ENCODE data around the gene SMIM20. TPM values are rescaled to one million over a fixed set of nuclear protein-coding genes. Genes with fewer than 3 reads are reported as not detected.

The SMIM20 gene
- total RNA-seq, 2 experiments from 2014 or later: 9.6 to 9.9 TPM

GRCh38 chr4:25956260-25956659 lies 42.2 kb downstream of the SMIM20 start:
- ATAC-seq (no peak), DNase-seq (no peak)
- Mint-ChIP-seq H3K27ac (no peak overlapping the region), H3K9me3 (ENCODE audit: low read depth) (no peaks in the 10 kb centered on the region), H3K4me3 (no peak overlapping the region), H3K27me3 (peaks cover 2% of the 10 kb centered on the region), H3K36me3 (no peaks in the 10 kb centered on the region), H3K4me1 (no peaks in the 10 kb centered on the region)
- CTCF ChIA-PET: interaction anchor here (1.9 kb wide), 1 partner anchor 32 kb away, joined by 7 read pairs; no protein-coding TSS in a partner anchor

DNA sequence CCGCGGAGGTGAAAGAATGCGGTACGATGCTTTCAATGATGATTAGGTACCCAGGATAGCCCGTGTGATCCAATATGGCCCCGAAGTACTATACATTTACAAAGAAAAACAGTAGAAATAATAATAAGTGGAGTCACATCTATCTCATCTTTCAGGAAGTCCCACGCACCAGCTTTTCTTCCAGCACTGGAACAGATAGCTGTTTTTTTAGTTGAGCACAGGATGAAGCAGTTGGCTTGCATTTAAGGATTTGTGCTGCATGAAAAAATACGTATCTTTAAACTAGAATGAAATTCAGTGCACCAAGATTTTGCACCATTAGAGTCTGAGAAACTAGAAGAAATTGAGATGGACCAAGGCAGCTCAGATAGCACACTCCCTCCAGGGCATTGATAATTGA lies 44.1 kb downstream of the SMIM20 start:
- Mint-ChIP-seq H3K27me3 (peaks cover 2% of the 10 kb centered on the region), H3K4me3 (no peak overlapping the region), H3K9me3 (ENCODE audit: low read depth) (no peaks in the 10 kb centered on the region), H3K27ac (no peak overlapping the region), H3K36me3 (no peaks in the 10 kb centered on the region), H3K4me1 (no peaks in the 10 kb centered on the region)
- DNase-seq: no peak
- no peak for ATAC-seq
- CTCF ChIA-PET: no interaction called here

DNA sequence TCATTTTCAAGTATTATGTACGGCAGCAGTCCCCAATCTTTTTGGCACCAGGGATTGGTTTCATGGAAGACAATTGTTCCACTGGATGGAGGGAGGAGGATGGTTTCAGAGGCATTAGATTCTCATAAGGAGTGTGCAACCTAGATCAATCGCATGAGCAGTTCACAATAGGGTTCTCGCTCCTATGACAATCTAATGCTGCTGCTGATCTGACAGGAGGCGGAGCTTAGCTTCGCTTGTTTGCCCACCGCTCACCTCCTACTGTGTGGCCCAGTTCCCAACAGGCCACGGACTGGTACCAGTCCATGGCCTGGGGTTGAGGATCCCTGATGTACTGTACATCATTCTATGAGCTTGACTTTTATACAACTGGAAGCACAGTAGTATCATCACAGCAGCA lies 48.4 kb downstream of the SMIM20 start:
- no peak overlapping the region for H3K27ac Mint-ChIP-seq
- H3K36me3 Mint-ChIP-seq: no peaks in the 10 kb centered on the region
- DNase-seq: no peak
- no peak overlapping the region for H3K4me3 Mint-ChIP-seq
- peaks cover 3% of the 10 kb centered on the region for H3K27me3 Mint-ChIP-seq
- H3K4me1 Mint-ChIP-seq: no peaks in the 10 kb centered on the region
- CTCF ChIA-PET: interaction anchor here (0.6 kb wide), 1 partner anchor 10 kb away, joined by 3 read pairs; no protein-coding TSS in a partner anchor
- no peak for ATAC-seq
- no peaks in the 10 kb centered on the region for H3K9me3 Mint-ChIP-seq (ENCODE audit: low read depth)

DNA sequence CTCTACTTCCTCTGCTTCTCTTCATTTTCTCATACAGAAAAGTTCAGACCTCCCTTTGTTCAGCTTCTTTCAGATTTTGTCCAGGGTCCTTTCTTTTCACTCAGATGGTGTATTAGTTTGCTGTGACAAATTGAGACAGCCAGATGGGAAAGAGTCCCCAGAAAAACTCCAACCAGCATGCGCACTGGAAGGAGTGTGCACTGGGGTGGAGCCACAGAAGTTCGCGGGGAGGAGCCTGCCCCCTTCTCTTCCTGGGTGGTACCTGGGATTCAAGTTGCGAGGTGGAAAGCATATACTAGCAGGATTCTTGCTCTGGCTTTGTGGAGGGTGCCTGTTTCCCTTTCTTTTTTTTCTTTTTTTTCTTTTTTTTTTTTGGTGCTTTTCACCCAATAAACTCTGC lies 51.6 kb downstream of the SMIM20 start:
- CTCF ChIA-PET: no interaction called here
- Mint-ChIP-seq H3K9me3 (ENCODE audit: low read depth) (no peaks in the 10 kb centered on the region), H3K4me3 (no peak overlapping the region), H3K36me3 (no peaks in the 10 kb centered on the region), H3K27me3 (peaks cover 7% of the 10 kb centered on the region), H3K27ac (no peak overlapping the region), H3K4me1 (peaks cover 2% of the 10 kb centered on the region)
- ATAC-seq (no peak), DNase-seq (no peak)

DNA sequence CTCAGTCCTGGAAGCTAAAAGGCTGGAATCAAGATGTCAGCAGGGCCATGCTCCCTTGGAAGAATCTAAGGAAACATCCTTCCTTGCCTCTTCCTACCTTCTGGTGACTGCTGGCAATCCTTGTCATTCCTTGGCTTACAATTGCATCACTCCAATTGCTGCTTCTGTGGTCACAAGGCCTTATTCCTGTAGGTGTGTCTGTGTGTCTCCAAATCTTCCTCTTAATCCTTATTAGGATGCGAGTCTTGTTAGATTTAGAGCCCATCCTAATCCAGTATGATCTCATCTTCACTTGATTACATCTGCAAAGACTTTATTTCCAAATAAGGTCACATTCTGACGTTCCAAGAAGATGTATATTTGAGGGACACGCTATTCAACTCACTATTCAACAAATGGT lies 52.2 kb downstream of the SMIM20 start:
- no peaks in the 10 kb centered on the region for H3K9me3 Mint-ChIP-seq (ENCODE audit: low read depth)
- no peak overlapping the region for H3K27ac Mint-ChIP-seq
- CTCF ChIA-PET: no interaction called here
- ATAC-seq: no peak
- H3K27me3 Mint-ChIP-seq: peaks cover 7% of the 10 kb centered on the region
- peaks cover 2% of the 10 kb centered on the region for H3K4me1 Mint-ChIP-seq
- no peaks in the 10 kb centered on the region for H3K36me3 Mint-ChIP-seq
- H3K4me3 Mint-ChIP-seq: no peak overlapping the region
- DNase-seq: no peak

DNA sequence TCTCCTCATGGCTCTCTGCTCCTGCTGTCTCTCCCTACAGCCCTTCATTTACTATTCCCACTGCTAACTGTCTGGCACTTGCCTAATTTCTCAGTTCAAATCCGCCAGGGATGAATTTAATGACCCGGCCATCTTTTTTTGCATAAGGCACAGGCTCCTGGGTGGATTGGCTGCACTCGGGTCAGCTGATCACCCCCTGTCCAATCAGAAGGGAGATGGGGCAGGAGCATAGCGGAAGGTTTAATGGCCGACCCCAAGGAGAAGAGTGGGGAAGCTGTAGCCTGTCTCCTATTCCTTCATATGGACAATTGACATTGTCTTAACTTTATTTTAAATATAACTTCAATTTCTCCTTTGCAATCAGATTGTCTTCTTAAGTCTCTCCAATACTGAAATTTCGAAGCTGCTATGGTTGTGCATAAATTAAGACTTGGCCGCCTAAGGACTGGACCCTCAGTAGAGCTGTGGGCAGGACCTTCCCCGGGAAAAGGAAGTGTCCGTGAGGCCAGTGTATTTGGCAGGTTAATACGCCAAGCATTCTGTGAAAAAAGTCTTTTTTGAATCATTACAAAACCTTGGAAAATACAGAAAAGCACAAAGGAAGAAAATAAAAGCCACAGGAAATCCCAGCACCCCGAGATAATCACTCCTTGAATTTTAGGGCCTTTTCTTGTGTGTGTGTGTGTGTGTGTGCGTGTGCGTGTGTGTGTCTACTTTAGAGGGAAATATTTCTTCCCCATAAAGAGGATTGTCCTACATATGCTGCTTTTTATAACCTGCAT lies 55.5 kb downstream of the SMIM20 start:
- Mint-ChIP-seq H3K9me3 (ENCODE audit: low read depth) (no peaks in the 10 kb centered on the region), H3K27me3 (peaks cover 7% of the 10 kb centered on the region), H3K4me1 (peaks cover 2% of the 10 kb centered on the region), H3K4me3 (no peak overlapping the region), H3K36me3 (no peaks in the 10 kb centered on the region), H3K27ac (no peak overlapping the region)
- ATAC-seq: no peak
- CTCF ChIA-PET: interaction anchor here (3.9 kb wide), 1 partner anchor 18 kb away, joined by 15 read pairs; no protein-coding TSS in a partner anchor
- DNase-seq: no peak

DNA sequence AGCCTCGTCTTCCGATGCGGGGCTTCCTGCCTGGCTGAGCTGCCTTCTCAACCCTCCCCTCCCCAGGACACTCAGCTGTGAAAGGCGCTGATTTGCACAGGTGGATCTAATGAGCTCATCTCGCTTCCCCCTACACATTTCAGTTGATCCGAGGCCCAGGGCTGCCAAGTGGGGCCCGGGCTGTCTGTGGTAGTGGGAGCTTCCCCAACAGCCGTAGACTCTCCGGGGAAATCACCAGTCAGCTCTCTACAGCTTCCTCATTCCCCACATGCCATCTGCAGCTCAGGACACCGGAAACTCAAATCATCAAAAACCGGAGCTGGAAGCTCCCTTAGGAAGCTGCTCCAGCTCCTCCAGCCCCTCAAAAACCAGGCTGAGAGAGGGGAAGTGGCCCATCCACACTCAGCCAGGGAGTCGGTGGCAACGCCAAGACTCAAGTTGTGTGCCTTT lies 56.2 kb downstream of the SMIM20 start:
- H3K9me3 Mint-ChIP-seq (ENCODE audit: low read depth): no peaks in the 10 kb centered on the region
- H3K27ac Mint-ChIP-seq: no peak overlapping the region
- no peak for ATAC-seq
- no peaks in the 10 kb centered on the region for H3K36me3 Mint-ChIP-seq
- H3K27me3 Mint-ChIP-seq: peaks cover 5% of the 10 kb centered on the region
- CTCF ChIA-PET: interaction anchor here (3.9 kb wide), 1 partner anchor 17 kb away, joined by 15 read pairs; no protein-coding TSS in a partner anchor
- no peak overlapping the region for H3K4me3 Mint-ChIP-seq
- peaks cover 2% of the 10 kb centered on the region for H3K4me1 Mint-ChIP-seq
- DNase-seq: no peak

DNA sequence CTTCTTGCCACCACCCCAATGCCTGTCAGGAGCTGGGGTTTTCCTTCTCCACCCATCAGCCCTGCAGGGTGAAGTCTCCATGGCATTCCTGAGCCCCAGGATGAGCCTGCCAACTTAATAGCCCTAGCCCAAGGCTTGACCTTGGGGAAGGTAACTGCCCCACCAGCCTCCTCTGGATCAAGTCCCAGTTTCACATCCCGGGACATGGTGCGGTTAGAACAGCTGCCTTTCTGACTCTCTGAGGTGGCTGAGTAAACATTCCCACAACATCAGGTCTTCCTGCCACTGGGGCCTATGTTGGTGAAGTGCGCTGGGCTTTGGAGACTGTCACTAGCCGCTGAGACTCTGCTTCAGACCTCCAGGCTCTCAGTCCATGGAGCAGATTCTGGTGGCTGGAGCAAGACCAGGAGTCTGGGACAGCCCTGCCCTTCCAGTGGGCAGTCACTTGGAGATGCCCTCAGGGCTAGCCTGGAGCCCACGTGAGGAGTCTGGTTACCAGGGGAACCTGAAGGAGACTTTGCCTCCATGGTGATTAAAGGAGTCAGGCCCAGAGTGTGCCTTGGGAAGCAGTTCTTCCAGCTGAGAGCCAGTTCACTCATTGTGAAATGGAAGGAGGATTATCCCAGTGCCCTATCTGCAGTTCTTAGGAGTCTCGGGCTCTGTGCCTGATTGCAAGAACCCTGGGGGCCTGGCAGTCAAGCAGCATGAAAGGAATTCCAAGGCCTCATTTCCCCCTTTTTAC lies 56.8 kb downstream of the SMIM20 start:
- H3K36me3 Mint-ChIP-seq: no peaks in the 10 kb centered on the region
- ATAC-seq (no peak), DNase-seq (no peak)
- no peaks in the 10 kb centered on the region for H3K9me3 Mint-ChIP-seq (ENCODE audit: low read depth)
- H3K4me1 Mint-ChIP-seq: peaks cover 2% of the 10 kb centered on the region
- H3K4me3 Mint-ChIP-seq: no peak overlapping the region
- peaks cover 6% of the 10 kb centered on the region for H3K27me3 Mint-ChIP-seq
- no peak overlapping the region for H3K27ac Mint-ChIP-seq
- CTCF ChIA-PET: interaction anchor here (3.9 kb wide), 1 partner anchor 17 kb away, joined by 15 read pairs; no protein-coding TSS in a partner anchor

GRCh38 chr4:25972366-25972765 lies 58.3 kb downstream of the SMIM20 start:
- Mint-ChIP-seq H3K4me3 (no peak overlapping the region), H3K9me3 (ENCODE audit: low read depth) (no peaks in the 10 kb centered on the region), H3K4me1 (peaks cover 2% of the 10 kb centered on the region), H3K36me3 (no peaks in the 10 kb centered on the region), H3K27me3 (peaks cover 10% of the 10 kb centered on the region), H3K27ac (no peak overlapping the region)
- DNase-seq: no peak
- ATAC-seq: no peak
- CTCF ChIA-PET: no interaction called here

DNA sequence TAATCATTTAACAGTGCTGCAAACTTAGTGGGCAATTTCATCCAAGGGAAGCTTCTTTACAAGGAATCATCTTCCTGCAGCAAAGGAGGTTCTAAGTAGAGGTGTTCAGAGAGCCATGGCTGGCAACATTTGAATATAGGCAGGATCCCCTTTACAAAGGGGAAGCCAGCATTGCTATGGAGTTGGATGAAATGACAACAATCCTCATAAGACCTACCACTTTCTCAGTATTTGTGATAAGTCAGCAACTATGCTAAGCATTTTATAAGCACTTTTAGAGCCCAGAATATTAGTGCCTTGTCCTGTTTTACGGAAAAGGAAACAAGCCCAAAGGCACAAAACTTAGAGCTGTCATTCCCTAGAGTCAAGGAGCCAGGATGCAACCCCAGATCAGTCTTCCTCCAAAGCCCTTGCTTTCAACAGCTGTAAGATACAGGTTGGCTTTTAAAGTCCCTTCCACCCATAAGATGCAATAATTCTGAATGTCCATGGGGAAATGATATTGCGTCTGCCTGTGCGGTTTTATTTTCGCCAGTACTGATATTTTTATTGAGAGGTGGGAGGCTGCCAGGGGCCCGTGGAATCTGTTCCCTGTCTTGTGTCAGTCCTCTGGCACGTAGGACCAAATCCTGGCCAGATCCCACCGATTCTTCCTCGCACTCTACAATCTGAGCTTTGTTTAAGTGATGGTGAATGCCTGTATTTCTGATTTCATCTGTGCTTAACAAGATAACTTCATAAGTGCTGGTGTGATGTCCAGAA lies 59.1 kb downstream of the SMIM20 start:
- H3K4me1 Mint-ChIP-seq: peaks cover 2% of the 10 kb centered on the region
- DNase-seq (no peak), ATAC-seq (no peak)
- H3K27ac Mint-ChIP-seq: no peak overlapping the region
- CTCF ChIA-PET: interaction anchor here (1.3 kb wide), 1 partner anchor 15 kb away, joined by 5 read pairs; no protein-coding TSS in a partner anchor
- H3K9me3 Mint-ChIP-seq (ENCODE audit: low read depth): no peaks in the 10 kb centered on the region
- no peak overlapping the region for H3K4me3 Mint-ChIP-seq
- no peaks in the 10 kb centered on the region for H3K36me3 Mint-ChIP-seq
- peaks cover 10% of the 10 kb centered on the region for H3K27me3 Mint-ChIP-seq

- no peak for ATAC-seq
Measured at GRCh38 chr4:25976780-25977179, 62.8 kb downstream of the SMIM20 start.

DNA sequence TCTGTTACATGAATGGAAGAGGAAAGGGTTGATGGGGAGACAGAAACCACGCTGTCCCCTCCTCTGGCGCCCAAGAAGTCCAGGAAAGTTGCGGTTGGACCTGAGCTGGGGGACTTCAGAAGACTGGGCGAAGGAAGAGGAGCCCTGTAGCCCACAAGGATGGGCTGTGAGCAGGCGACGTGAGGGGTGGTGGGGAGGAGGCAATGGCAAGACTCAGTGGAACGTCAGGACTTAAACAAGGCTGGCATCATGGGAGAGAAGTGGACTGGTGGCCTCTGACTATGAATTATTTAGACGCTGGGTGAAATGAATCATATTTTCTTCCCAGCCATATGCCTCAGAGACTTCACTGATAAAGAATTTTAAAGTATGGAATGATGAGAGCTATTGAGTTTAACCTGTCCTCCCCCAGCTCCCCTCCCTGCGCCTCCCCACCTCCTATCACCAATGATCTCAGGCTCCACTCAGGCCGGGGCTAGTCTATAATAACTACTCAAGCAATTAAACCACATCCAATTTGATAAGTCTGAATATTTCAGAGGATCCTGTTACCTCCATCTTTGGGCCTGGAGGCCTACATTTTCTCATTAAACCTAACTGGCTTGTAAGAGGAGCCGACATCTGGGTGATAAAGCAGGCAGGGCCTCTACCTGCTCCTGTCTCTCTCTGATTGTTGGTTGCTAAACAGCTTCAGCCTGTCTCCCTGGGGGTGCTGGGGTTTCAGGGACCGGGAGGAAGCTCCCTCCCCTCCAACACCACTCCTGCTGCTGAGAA lies 63.6 kb downstream of the SMIM20 start:
- H3K4me1 Mint-ChIP-seq: no peaks in the 10 kb centered on the region
- DNase-seq (no peak), ATAC-seq (no peak)
- no peaks in the 10 kb centered on the region for H3K36me3 Mint-ChIP-seq
- no peak overlapping the region for H3K4me3 Mint-ChIP-seq
- CTCF ChIA-PET: interaction anchor here (4.2 kb wide), 1 partner anchor 11 kb away, joined by 25 read pairs; no protein-coding TSS in a partner anchor
- peaks cover 5% of the 10 kb centered on the region for H3K27me3 Mint-ChIP-seq
- H3K9me3 Mint-ChIP-seq (ENCODE audit: low read depth): no peaks in the 10 kb centered on the region
- H3K27ac Mint-ChIP-seq: no peak overlapping the region

More at GRCh38 chr4:25976780-25977179, 62.8 kb downstream of the SMIM20 start:
- no peak for DNase-seq
- no peaks in the 10 kb centered on the region for H3K9me3 Mint-ChIP-seq (ENCODE audit: low read depth)
- no peak overlapping the region for H3K27ac Mint-ChIP-seq
- H3K4me1 Mint-ChIP-seq: no peaks in the 10 kb centered on the region
- H3K27me3 Mint-ChIP-seq: peaks cover 5% of the 10 kb centered on the region
- CTCF ChIA-PET: interaction anchor here (4.2 kb wide), 1 partner anchor 12 kb away, joined by 25 read pairs; no protein-coding TSS in a partner anchor
- no peak overlapping the region for H3K4me3 Mint-ChIP-seq
- H3K36me3 Mint-ChIP-seq: no peaks in the 10 kb centered on the region

Data from activated CD8-positive, alpha-beta memory T cell treated with anti-CD3 and anti-CD28 coated beads, Interleukin-2, amount 10 ng/mL, durations not matched to agents 7 days and 5 days (primary cell).